Measurements from ENCODE around the gene AK5.

DNA sequence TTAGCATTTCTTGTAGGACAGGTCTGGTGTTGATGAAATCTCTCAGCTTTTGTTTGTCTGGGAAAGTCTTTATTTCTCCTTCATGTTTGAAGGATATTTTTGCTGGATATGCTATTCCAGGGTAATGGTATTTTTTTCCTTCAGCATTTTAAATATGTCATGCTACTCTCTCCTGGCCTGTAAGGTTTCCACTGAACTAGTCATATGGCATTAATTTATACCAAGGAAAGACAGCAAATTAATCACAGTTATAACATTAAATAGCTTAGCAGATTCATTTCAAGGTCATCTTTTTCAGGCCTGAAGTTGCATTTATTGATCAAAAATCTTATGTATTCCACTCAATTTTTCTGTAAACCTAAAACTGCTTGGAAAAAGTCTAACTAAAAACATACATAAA, 54.9 kb downstream of the AK5 start:
- TF ChIP-seq, protein P1, sequence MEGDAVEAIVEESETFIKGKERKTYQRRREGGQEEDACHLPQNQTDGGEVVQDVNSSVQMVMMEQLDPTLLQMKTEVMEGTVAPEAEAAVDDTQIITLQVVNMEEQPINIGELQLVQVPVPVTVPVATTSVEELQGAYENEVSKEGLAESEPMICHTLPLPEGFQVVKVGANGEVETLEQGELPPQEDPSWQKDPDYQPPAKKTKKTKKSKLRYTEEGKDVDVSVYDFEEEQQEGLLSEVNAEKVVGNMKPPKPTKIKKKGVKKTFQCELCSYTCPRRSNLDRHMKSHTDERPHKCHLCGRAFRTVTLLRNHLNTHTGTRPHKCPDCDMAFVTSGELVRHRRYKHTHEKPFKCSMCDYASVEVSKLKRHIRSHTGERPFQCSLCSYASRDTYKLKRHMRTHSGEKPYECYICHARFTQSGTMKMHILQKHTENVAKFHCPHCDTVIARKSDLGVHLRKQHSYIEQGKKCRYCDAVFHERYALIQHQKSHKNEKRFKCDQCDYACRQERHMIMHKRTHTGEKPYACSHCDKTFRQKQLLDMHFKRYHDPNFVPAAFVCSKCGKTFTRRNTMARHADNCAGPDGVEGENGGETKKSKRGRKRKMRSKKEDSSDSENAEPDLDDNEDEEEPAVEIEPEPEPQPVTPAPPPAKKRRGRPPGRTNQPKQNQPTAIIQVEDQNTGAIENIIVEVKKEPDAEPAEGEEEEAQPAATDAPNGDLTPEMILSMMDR (IDR thresholded peaks at IDR 0.05; ENCODE audit: low read length) = no peak
- TF ChIP-seq EZH2 (optimal IDR thresholded peaks at IDR 0.05; ENCODE audit: low read depth, low read length) = no peak
- no peak for TF ChIP-seq EZH2phosphoT487 (IDR thresholded peaks at IDR 0.05; ENCODE audit: low read length)

All from MM.1S (cell line).